ELF-1 (cell line): ENCODE measurements around the gene PNMT.

Experiments
- DNase-seq: peaks from one replicate; pipeline ENCODE4 v3.0.0-alpha.2; 2016; ENCODE audit warnings: low read depth, low spot score

The PNMT gene

GRCh38 chr17:39667945-39668924, at the start of gene PNMT:
PNMT (plus strand) TSS chr17:39668453; CDS start chr17:39668476, 23 bp downstream.
- peak; percentile 79 for DNase-seq

- DNase-seq, result no peak
These were observed 49.1 kb upstream of the PNMT start for GRCh38 chr17:39618956-39619785.

- DNase-seq, result no peak
These were observed 48.5 kb upstream of the PNMT start for GRCh38 chr17:39619786-39620101.

- peak; percentile 96 for DNase-seq
These were observed 46.5 kb upstream of the PNMT start for GRCh38 chr17:39621523-39622379.

- DNase-seq, result no peak
These were observed 45.8 kb upstream of the PNMT start for GRCh38 chr17:39622380-39623006.

- peak; percentile 85 for DNase-seq
These were observed 44.8 kb upstream of the PNMT start for GRCh38 chr17:39623356-39623950.

- DNase-seq, result no peak
These were observed 43.9 kb upstream of the PNMT start for GRCh38 chr17:39624313-39624712.

GRCh38 chr17:39625198-39625785, 43.0 kb upstream of the PNMT start:
- no peak for DNase-seq

GRCh38 chr17:39626171-39627046, 41.8 kb upstream of the PNMT start, which contains the start of gene PPP1R1B:
PPP1R1B (plus strand) TSS chr17:39626952; CDS start chr17:39627393, 441 bp downstream.
- no peak for DNase-seq

GRCh38 chr17:39627047-39627711, 41.1 kb upstream of the PNMT start:
- DNase-seq, result no peak

- DNase-seq, result no peak
These were observed 40.3 kb upstream of the PNMT start for GRCh38 chr17:39627712-39628516.

GRCh38 chr17:39628655-39629493, 39.4 kb upstream of the PNMT start:
- no peak for DNase-seq

- DNase-seq, result no peak
These were observed 38.8 kb upstream of the PNMT start for GRCh38 chr17:39629494-39629880.

- no peak for DNase-seq
These were observed 38.4 kb upstream of the PNMT start for GRCh38 chr17:39629898-39630297.

GRCh38 chr17:39631403-39631802, 36.9 kb upstream of the PNMT start:
- peak; percentile 80 for DNase-seq

GRCh38 chr17:39632153-39632941, 35.9 kb upstream of the PNMT start:
- no peak for DNase-seq
